PC-9 (cell line): ENCODE data around the gene UCP2.

Experiments
- EZH2 ChIP-seq: fragments of 200-600 bp; sonication (generic); IDR thresholded peaks from 2 replicates; pipeline ENCODE4 v1.8.0; 2017; ENCODE audit warnings: antibody characterized with exemption, low read depth
- TF ChIP-seq, protein P1 (sequence below): fragments of 200-600 bp; sonication (generic); conservative IDR thresholded peaks from 2 replicates; pipeline ENCODE4 v1.6.1; 2017; ENCODE audit warnings: mixed run types, antibody characterized with exemption, mild to moderate bottlenecking, moderate library complexity

GRCh38 chr11:74025467-74026166 lies 43.0 kb upstream of the UCP2 start:
- no peak for TF ChIP-seq EZH2
- TF ChIP-seq, protein P1, sequence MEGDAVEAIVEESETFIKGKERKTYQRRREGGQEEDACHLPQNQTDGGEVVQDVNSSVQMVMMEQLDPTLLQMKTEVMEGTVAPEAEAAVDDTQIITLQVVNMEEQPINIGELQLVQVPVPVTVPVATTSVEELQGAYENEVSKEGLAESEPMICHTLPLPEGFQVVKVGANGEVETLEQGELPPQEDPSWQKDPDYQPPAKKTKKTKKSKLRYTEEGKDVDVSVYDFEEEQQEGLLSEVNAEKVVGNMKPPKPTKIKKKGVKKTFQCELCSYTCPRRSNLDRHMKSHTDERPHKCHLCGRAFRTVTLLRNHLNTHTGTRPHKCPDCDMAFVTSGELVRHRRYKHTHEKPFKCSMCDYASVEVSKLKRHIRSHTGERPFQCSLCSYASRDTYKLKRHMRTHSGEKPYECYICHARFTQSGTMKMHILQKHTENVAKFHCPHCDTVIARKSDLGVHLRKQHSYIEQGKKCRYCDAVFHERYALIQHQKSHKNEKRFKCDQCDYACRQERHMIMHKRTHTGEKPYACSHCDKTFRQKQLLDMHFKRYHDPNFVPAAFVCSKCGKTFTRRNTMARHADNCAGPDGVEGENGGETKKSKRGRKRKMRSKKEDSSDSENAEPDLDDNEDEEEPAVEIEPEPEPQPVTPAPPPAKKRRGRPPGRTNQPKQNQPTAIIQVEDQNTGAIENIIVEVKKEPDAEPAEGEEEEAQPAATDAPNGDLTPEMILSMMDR = no peak
